ENCODE measurements around the gene TMEM132D.

The TMEM132D gene

DNA sequence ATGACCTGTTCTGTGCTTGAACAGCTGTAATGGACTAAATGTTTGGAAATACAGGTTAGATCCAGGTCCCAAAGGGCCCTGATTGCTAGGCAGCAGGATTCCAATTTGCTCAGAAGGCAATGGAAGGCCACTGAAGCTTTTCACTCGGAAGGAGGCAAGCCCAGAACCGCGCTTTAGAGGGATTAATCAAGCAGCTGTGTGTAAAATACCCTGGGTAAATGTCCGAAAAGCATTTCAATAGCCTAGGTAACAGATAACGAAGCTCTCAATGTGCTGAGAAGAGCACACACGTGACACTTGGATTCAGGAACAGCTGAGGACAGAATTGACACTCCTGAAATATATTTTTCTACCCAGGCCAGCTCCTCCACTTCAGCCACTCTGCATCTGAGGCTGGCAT is 436.1 kb downstream of the TMEM132D start:
- Histone ChIP-seq H3F3A (ENCODE audit: insufficient read depth) (no peaks in the 10 kb centered on the region), H3K27me3 (ENCODE audit: low read length) (no peaks in the 10 kb centered on the region; the same call in 1 of the 2 replicates), H3K4me2 (ENCODE audit: low read depth, low read length, poor library complexity, severe bottlenecking) (no peak overlapping the region), H3K36me3 (ENCODE audit: low read length) (no peaks in the 10 kb centered on the region), H3K9ac (ENCODE audit: low read length) (no peak overlapping the region), H3K9me3 (ENCODE audit: insufficient read depth, low read length) (no peaks in the 10 kb centered on the region; the same call in 1 of the 2 replicates), H3K27ac (ENCODE audit: low read depth, low read length) (no peak overlapping the region), H3K4me3 (ENCODE audit: insufficient read depth, low read length, poor library complexity, severe bottlenecking) (no peak overlapping the region), H2AFZ (ENCODE audit: low read depth, low read length, severe bottlenecking) (no peak overlapping the region), H3K9me2 (replicated peaks; ENCODE audit: insufficient read depth, low read length) (no peaks in the 10 kb centered on the region; the same call in 1 of the 2 replicates), H4K20me1 (ENCODE audit: low read depth, low read length) (no peaks in the 10 kb centered on the region), H3K79me2 (ENCODE audit: insufficient read depth, low read length) (no peaks in the 10 kb centered on the region)
- TF ChIP-seq CTCF (IDR thresholded peaks at IDR 0.05; ENCODE audit: insufficient read depth, low read length, poor library complexity, severe bottlenecking), result no peak
- no peak for TF ChIP-seq EZH2phosphoT487 (conservative IDR thresholded peaks at IDR 0.05; ENCODE audit: low read length)

- H3F3A ChIP-seq (ENCODE audit: insufficient read depth), result no peaks in the 10 kb centered on the region
These were observed 436.5 kb downstream of the TMEM132D start for GRCh38 chr12:129467289-129467688.

GRCh38 chr12:129466499-129466898 is 437.3 kb downstream of the TMEM132D start:
- Histone ChIP-seq H3K79me2 (ENCODE audit: insufficient read depth, low read length) (no peaks in the 10 kb centered on the region), H3K27me3 (ENCODE audit: low read length) (no peaks in the 10 kb centered on the region; the same call in 1 of the 2 replicates), H3K9me2 (replicated peaks; ENCODE audit: insufficient read depth, low read length) (no peaks in the 10 kb centered on the region; the same call in 1 of the 2 replicates), H3K9me3 (ENCODE audit: insufficient read depth, low read length) (no peaks in the 10 kb centered on the region; the same call in 1 of the 2 replicates), H3K9ac (ENCODE audit: low read length) (no peak overlapping the region), H4K20me1 (ENCODE audit: low read depth, low read length) (no peaks in the 10 kb centered on the region), H3F3A (ENCODE audit: insufficient read depth) (no peaks in the 10 kb centered on the region), H3K36me3 (ENCODE audit: low read length) (no peaks in the 10 kb centered on the region), H3K27ac (ENCODE audit: low read depth, low read length) (no peak overlapping the region), H3K4me2 (ENCODE audit: low read depth, low read length, poor library complexity, severe bottlenecking) (no peak overlapping the region), H2AFZ (ENCODE audit: low read depth, low read length, severe bottlenecking) (no peak overlapping the region), H3K4me3 (ENCODE audit: insufficient read depth, low read length, poor library complexity, severe bottlenecking) (no peak overlapping the region)
- TF ChIP-seq CTCF (IDR thresholded peaks at IDR 0.05; ENCODE audit: insufficient read depth, low read length, poor library complexity, severe bottlenecking) (no peak), EZH2phosphoT487 (conservative IDR thresholded peaks at IDR 0.05; ENCODE audit: low read length) (no peak)

More at GRCh38 chr12:129467289-129467688, 436.5 kb downstream of the TMEM132D start:
- Histone ChIP-seq H3K4me3 (ENCODE audit: insufficient read depth, low read length, poor library complexity, severe bottlenecking) (no peak overlapping the region), H2AFZ (ENCODE audit: low read depth, low read length, severe bottlenecking) (no peak overlapping the region), H3K27me3 (ENCODE audit: low read length) (no peaks in the 10 kb centered on the region; the same call in 1 of the 2 replicates), H3K36me3 (ENCODE audit: low read length) (no peaks in the 10 kb centered on the region), H3K9me3 (ENCODE audit: insufficient read depth, low read length) (no peaks in the 10 kb centered on the region; the same call in 1 of the 2 replicates), H3K4me2 (ENCODE audit: low read depth, low read length, poor library complexity, severe bottlenecking) (no peak overlapping the region), H3K9ac (ENCODE audit: low read length) (no peak overlapping the region), H3K79me2 (ENCODE audit: insufficient read depth, low read length) (no peaks in the 10 kb centered on the region), H4K20me1 (ENCODE audit: low read depth, low read length) (no peaks in the 10 kb centered on the region), H3K27ac (ENCODE audit: low read depth, low read length) (no peak overlapping the region), H3K9me2 (replicated peaks; ENCODE audit: insufficient read depth, low read length) (no peaks in the 10 kb centered on the region; the same call in 1 of the 2 replicates)
- TF ChIP-seq CTCF (IDR thresholded peaks at IDR 0.05; ENCODE audit: insufficient read depth, low read length, poor library complexity, severe bottlenecking) (no peak), EZH2phosphoT487 (conservative IDR thresholded peaks at IDR 0.05; ENCODE audit: low read length) (no peak)

Data from SU-DHL-6 (cell line).